Thyroid gland (tissue), 4 donors: ENCODE measurements around the gene GRIN2C.

Experiments used
- POLR2A ChIP-seq, 2 donors: fragments of 450-650 bp; IDR thresholded peaks; one replicate each; pipeline ENCODE4 v1.6.1; 2017; ENCODE audit warnings: antibody characterized with exemption in 2 of 2, mild to moderate bottlenecking in 2 of 2, moderate library complexity in 1 of 2
- TF ChIP-seq, protein P1 (sequence below), 6 experiments: fragments of 200-600 bp in 3 of 6; fragments of 450-650 bp in 3 of 6; sonication (generic) in 3 of 6; IDR thresholded peaks; one replicate each; pipeline ENCODE4 v1.5.1; 2016 to 2019; ENCODE audit warnings: antibody characterized with exemption in 6 of 6, mild to moderate bottlenecking in 2 of 6, inconsistent platforms in 1 of 6, moderate library complexity in 1 of 6

DNA sequence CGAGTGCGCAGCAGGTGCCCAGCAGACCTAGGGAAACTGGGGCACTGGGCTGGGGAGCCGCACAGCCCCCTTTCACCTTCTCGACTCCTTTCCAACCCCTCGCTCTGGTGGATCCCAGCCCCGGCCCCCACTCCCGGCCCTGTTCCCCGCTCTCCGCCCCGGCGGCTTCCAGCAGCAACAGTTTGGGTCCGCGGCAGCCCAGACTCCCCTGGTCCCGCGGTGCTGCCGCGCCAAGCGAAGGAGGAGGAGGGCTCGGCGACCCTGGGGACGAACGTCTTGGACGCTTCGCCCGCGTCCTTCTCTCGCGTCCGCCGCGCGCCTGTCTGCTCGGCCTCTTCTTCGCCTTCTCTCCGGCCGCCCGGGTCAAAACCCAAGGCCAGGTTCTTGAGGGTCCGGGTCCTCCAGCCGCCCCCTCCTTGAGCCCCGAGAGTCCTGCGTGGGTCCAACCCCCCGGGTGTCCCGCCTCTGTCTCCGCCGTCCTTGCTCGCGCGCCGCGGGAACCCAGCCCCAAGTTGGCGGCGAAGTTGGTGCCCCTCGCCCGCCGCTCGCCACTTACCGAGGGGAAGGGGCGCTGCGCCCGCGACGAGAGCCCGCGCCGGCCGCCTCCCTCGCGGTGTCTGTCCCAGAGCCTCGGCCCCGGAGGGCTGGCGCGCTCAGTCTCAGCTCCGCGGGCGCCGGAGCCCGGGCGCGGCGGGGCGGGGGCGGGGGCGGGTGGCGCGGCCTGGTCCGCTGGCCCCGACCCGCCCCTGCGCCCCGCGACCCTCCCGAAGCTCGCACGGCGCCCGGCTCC is 1.4 kb upstream of the GRIN2C start:
- TF ChIP-seq POLR2A (IDR thresholded peaks at IDR 0.05): no peak
- TF ChIP-seq, protein P1, sequence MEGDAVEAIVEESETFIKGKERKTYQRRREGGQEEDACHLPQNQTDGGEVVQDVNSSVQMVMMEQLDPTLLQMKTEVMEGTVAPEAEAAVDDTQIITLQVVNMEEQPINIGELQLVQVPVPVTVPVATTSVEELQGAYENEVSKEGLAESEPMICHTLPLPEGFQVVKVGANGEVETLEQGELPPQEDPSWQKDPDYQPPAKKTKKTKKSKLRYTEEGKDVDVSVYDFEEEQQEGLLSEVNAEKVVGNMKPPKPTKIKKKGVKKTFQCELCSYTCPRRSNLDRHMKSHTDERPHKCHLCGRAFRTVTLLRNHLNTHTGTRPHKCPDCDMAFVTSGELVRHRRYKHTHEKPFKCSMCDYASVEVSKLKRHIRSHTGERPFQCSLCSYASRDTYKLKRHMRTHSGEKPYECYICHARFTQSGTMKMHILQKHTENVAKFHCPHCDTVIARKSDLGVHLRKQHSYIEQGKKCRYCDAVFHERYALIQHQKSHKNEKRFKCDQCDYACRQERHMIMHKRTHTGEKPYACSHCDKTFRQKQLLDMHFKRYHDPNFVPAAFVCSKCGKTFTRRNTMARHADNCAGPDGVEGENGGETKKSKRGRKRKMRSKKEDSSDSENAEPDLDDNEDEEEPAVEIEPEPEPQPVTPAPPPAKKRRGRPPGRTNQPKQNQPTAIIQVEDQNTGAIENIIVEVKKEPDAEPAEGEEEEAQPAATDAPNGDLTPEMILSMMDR (IDR thresholded peaks at IDR 0.05): no peak
